H1 (cell line): ENCODE results near the gene PLEK. TPM values are rescaled to one million over a fixed set of nuclear protein-coding genes. Genes with fewer than 3 reads are reported as not detected.

ENCODE experiments used
- CTCF ChIA-PET: fragments of 300-600 bp; sonication (Branson Sonifier 250); formaldehyde crosslinking; loops from one replicate; lab custom pipeline; 2021; ENCODE audit not compliant: partially characterized antibody; lab: Charles Lee
- POLR2A ChIA-PET: fragments of 300-600 bp; sonication (Branson Sonifier 250); formaldehyde crosslinking; loops from one replicate; lab custom pipeline; 2021; ENCODE audit warnings: inconsistent platforms; ENCODE audit not compliant: partially characterized antibody; lab: Charles Lee
- DNase-seq, 2 experiments: peaks; one replicate each; pipeline versions ENCODE4 v3.0.0 to v3.0.0-alpha.2; 2010 to 2022; ENCODE audit warnings: low spot score in 2 of 2, low read depth in 1 of 2, mixed read lengths in 1 of 2
- FAIRE-seq: peaks from 2 replicates; lab custom pipeline; 2011; peaks lifted over from hg19 to GRCh38; lab: Jason Lieb, UNC
- H2AFZ ChIP-seq: 2 replicates; pipeline ENCODE4 v1.8.1; 2012; ENCODE audit warnings: low read length, inconsistent platforms
- H2AK5ac ChIP-seq: 2 replicates; pipeline ENCODE4 v1.6.1; 2013; ENCODE audit warnings: low read depth, low read length
- H2BK120ac ChIP-seq: replicated peaks from 2 replicates; pipeline ENCODE3; 2013; ENCODE audit warnings: low read depth, low read length, inconsistent platforms
- H2BK12ac ChIP-seq: 2 replicates; pipeline ENCODE4 v1.6.1; 2013; ENCODE audit warnings: low read depth, low read length
- H2BK15ac ChIP-seq: 2 replicates; pipeline ENCODE4 v1.6.1; 2013; ENCODE audit warnings: low read length
- H2BK20ac ChIP-seq: 2 replicates; pipeline ENCODE4 v1.6.1; 2013; ENCODE audit warnings: low read length
- H2BK5ac ChIP-seq: 2 replicates; pipeline ENCODE4 v1.6.1; 2013; ENCODE audit warnings: low read depth, low read length
- H3K14ac ChIP-seq: 2 replicates; pipeline ENCODE4 v1.6.1; 2013; ENCODE audit warnings: inconsistent platforms; ENCODE audit not compliant: insufficient read length
- H3K18ac ChIP-seq: 2 replicates; pipeline ENCODE4 v1.6.1; 2013; ENCODE audit warnings: low read length; ENCODE audit errors: extremely low read depth
- H3K23ac ChIP-seq: 2 replicates; pipeline ENCODE4 v1.6.1; 2013; ENCODE audit warnings: inconsistent platforms; ENCODE audit not compliant: insufficient read length
- H3K23me2 ChIP-seq: 2 replicates; pipeline ENCODE4 v1.6.1; 2013; ENCODE audit warnings: low read depth, low read length
- H3K27ac ChIP-seq: 2 replicates; pipeline ENCODE4 v1.6.1; 2011; ENCODE audit warnings: low read depth, low read length, inconsistent platforms
- H3K27me3 ChIP-seq, 4 experiments: replicated peaks in 1 of 4; 1 replicate in 1 of 4; 2 replicates in 3 of 4; pipeline versions ENCODE4 v1.6.1 to v1.8.1; 2011 to 2013; ENCODE audit warnings: low read length in 3 of 4, mild to moderate bottlenecking in 3 of 4, inconsistent platforms in 2 of 4, mixed read lengths in 2 of 4, moderate library complexity in 1 of 4; ENCODE audit not compliant: control insufficient read depth in 3 of 4, insufficient read depth in 3 of 4; ENCODE audit errors: extremely low read depth in 1 of 4
- H3K36me3 ChIP-seq, 4 experiments: 2 replicates each; pipeline versions ENCODE4 v1.6.1 to v1.8.1; 2011 to 2013; ENCODE audit warnings: mild to moderate bottlenecking in 4 of 4, low read length in 3 of 4, moderate library complexity in 2 of 4, control low read depth in 1 of 4, inconsistent platforms in 1 of 4; ENCODE audit not compliant: insufficient read depth in 4 of 4, control insufficient read depth in 2 of 4
- H3K4ac ChIP-seq: replicated peaks from 2 replicates; pipeline ENCODE3; 2013; ENCODE audit warnings: low read length, low read depth, mixed read lengths, inconsistent platforms; ENCODE audit not compliant: insufficient read length
- H3K4me1 ChIP-seq, 4 experiments: replicated peaks in 1 of 4; 1 replicate in 1 of 4; 2 replicates in 3 of 4; pipeline versions ENCODE4 v1.6.1 to v1.8.1; 2011 to 2013; ENCODE audit warnings: low read length in 3 of 4, inconsistent platforms in 2 of 4, mixed read lengths in 1 of 4; ENCODE audit not compliant: insufficient read depth in 4 of 4, control insufficient read depth in 3 of 4
- H3K4me2 ChIP-seq, 2 experiments: 2 replicates each; pipeline versions ENCODE4 v1.6.1 to v1.8.1; 2011 to 2013; ENCODE audit warnings: low read depth in 2 of 2, low read length in 2 of 2, control low read depth in 1 of 2, inconsistent platforms in 1 of 2, mild to moderate bottlenecking in 1 of 2; ENCODE audit not compliant: insufficient read depth in 1 of 2
- H3K4me3 ChIP-seq, 4 experiments: fragments of 200-600, 300-600 bp in 1 of 4; sonication (generic), shearing (Covaris generic), sonication (Bioruptor Twin) in 1 of 4; 2 replicates each; pipeline versions ENCODE4 v1.5.1 to v1.8.1; 2011 to 2016; ENCODE audit warnings: low read length in 4 of 4, low read depth in 3 of 4, control low read depth in 2 of 4, inconsistent platforms in 2 of 4, mild to moderate bottlenecking in 2 of 4, mixed read lengths in 1 of 4, moderate library complexity in 1 of 4; ENCODE audit not compliant: insufficient read depth in 2 of 4; ENCODE audit errors: extremely low read depth in 1 of 4
- H3K56ac ChIP-seq: replicated peaks from 2 replicates; pipeline ENCODE3; 2013; ENCODE audit warnings: low read depth, mild to moderate bottlenecking, mixed read lengths, low read length, inconsistent platforms; ENCODE audit not compliant: insufficient read length
- H3K79me1 ChIP-seq: 2 replicates; pipeline ENCODE4 v1.6.1; 2013; ENCODE audit warnings: low read depth, low read length, control low read depth
- H3K79me2 ChIP-seq, 2 experiments: 2 replicates each; pipeline versions ENCODE4 v1.6.1 to v1.8.1; 2012 to 2013; ENCODE audit warnings: low read length in 2 of 2, mild to moderate bottlenecking in 2 of 2, inconsistent platforms in 1 of 2; ENCODE audit not compliant: insufficient read depth in 2 of 2, control insufficient read depth in 1 of 2
- H3K9ac ChIP-seq, 4 experiments: replicated peaks in 1 of 4; 1 replicate in 1 of 4; 2 replicates in 3 of 4; pipeline versions ENCODE4 v1.6.1 to v1.8.1; 2011 to 2013; ENCODE audit warnings: low read depth in 3 of 4, low read length in 3 of 4, control low read depth in 2 of 4, mild to moderate bottlenecking in 2 of 4, moderate library complexity in 2 of 4, inconsistent platforms in 1 of 4; ENCODE audit errors: extremely low read depth in 1 of 4
- H3K9me3 ChIP-seq, 2 experiments: 2 replicates each; pipeline versions ENCODE4 v1.6.1 to v1.8.1; 2012 to 2013; ENCODE audit warnings: mild to moderate bottlenecking in 2 of 2, moderate library complexity in 2 of 2, control low read depth in 1 of 2, inconsistent platforms in 1 of 2, low read depth in 1 of 2, low read length in 1 of 2, mixed read lengths in 1 of 2; ENCODE audit not compliant: insufficient read depth in 2 of 2
- H4K20me1 ChIP-seq, 2 experiments: replicated peaks in 1 of 2; 2 replicates each; pipeline versions ENCODE3 to v1.8.1; 2011 to 2013; ENCODE audit warnings: inconsistent platforms in 2 of 2, low read length in 2 of 2, mild to moderate bottlenecking in 1 of 2; ENCODE audit not compliant: insufficient read depth in 2 of 2, control insufficient read depth in 1 of 2
- H4K5ac ChIP-seq: 2 replicates; pipeline ENCODE4 v1.6.1; 2013; ENCODE audit warnings: low read length, low read depth, mixed read lengths, inconsistent platforms; ENCODE audit not compliant: insufficient read length
- H4K8ac ChIP-seq: 2 replicates; pipeline ENCODE4 v1.8.0; 2013; ENCODE audit warnings: mild to moderate bottlenecking, moderate library complexity, low read length, inconsistent platforms; ENCODE audit not compliant: insufficient read depth; ENCODE audit errors: extremely low read depth
- H4K91ac ChIP-seq: replicated peaks from 2 replicates; pipeline ENCODE3; 2013; ENCODE audit warnings: low read length, mixed read lengths, inconsistent platforms; ENCODE audit not compliant: insufficient read length
- ASH2L ChIP-seq: fragments of 200-600, 300-600 bp; sonication (generic); IDR thresholded peaks from one replicate; pipeline ENCODE4 v1.7.1; 2017; ENCODE audit warnings: low read length
- CBX8 ChIP-seq: fragments of 300-800, 300-1000 bp; sonication (generic); IDR thresholded peaks from 2 replicates; pipeline ENCODE4 v1.7.1; 2016; ENCODE audit warnings: low read depth, low read length, borderline replicate concordance
- CTCF ChIP-seq, 3 experiments: IDR thresholded peaks; 1 replicate in 2 of 3; 2 replicates in 1 of 3; pipeline versions ENCODE4 v1.5.1 to v1.6.1; 2011; ENCODE audit warnings: low read length in 3 of 3, mild to moderate bottlenecking in 3 of 3, inconsistent platforms in 2 of 3, low read depth in 1 of 3, moderate library complexity in 1 of 3; ENCODE audit not compliant: insufficient read depth in 1 of 3; ENCODE audit errors: control extremely low read depth in 1 of 3
- E2F6 ChIP-seq: IDR thresholded peaks from 2 replicates; pipeline ENCODE4 v1.6.1; 2012; ENCODE audit warnings: inconsistent platforms
- EZH2 ChIP-seq: fragments of 200-600 bp; sonication (generic); IDR thresholded peaks from 2 replicates; pipeline ENCODE4 v1.7.1; 2012; ENCODE audit warnings: low read depth, mild to moderate bottlenecking, moderate library complexity, low read length, inconsistent platforms; ENCODE audit not compliant: severe bottlenecking
- PHF8 ChIP-seq: fragments of 200-600 bp; sonication (generic); conservative IDR thresholded peaks from 2 replicates; pipeline ENCODE4 v1.7.1; 2012; ENCODE audit warnings: low read depth, mild to moderate bottlenecking, inconsistent platforms, low read length, moderate library complexity
- POLR2A ChIP-seq, 2 experiments: IDR thresholded peaks; 1 replicate in 1 of 2; 2 replicates in 1 of 2; pipeline ENCODE4 v1.6.1; 2011; ENCODE audit warnings: low read depth in 2 of 2, low read length in 2 of 2, mild to moderate bottlenecking in 2 of 2; ENCODE audit errors: control extremely low read depth in 1 of 2
- USF2 ChIP-seq: IDR thresholded peaks from 2 replicates; pipeline ENCODE4 v1.6.1; 2011; ENCODE audit warnings: low read length, improper control_type of control experiment
- WGBS, 2 experiments: shearing (Covaris generic) in 1 of 2; methylation state at CpG; one replicate each; pipeline versions ENCODE4 v1.1.6 to v1.1.7; 2013 to 2015; ENCODE audit warnings: low lambda C conversion rate in 2 of 2, mixed read lengths in 2 of 2, inconsistent platforms in 1 of 2, low coverage in 1 of 2, missing lambda C conversion rate in 1 of 2; ENCODE audit not compliant: insufficient replicate concordance in 2 of 2, insufficient coverage in 1 of 2, insufficient read length in 1 of 2; ENCODE audit errors: extremely low coverage in 1 of 2, missing lambda C conversion rate in 1 of 2; 5-methylcytosine and 5-hydroxymethylcytosine counted together
- polyA plus RNA-seq, 7 experiments: library from polyadenylated mRNA; depleted of rRNA in 3 of 7; stranded (reverse) in 5 of 7; unstranded in 2 of 7; fragments of >200 nt in 5 of 7; fragments of 200-250 nt in 2 of 7; gene quantifications; 1 replicate in 5 of 7; 2 replicates in 1 of 7; 4 replicates in 1 of 7; pipeline versions ENCODE4 v1.2.1 to v1.2.3, GENCODE V29; 2011 to 2013; ENCODE audit warnings: missing spikeins in 2 of 7, mixed read lengths in 2 of 7
- total RNA-seq: library from RNA; stranded (reverse); fragmentation: NEBNext Ultra II Directional; extraction: Animal tissue kit (Norgen Biotek cat#: 25700); gene quantifications from 2 replicates; pipeline ENCODE4 v1.2.1, GENCODE V29; 2021

The PLEK gene
- total and polyA plus RNA-seq, 2 of the 8 experiments (the other 6 are each of a cell fraction or from before 2014, with no cell fraction given) = not detected

GRCh38 chr2:68318914-68319397 lies 46.1 kb upstream of the PLEK start:
- H2BK12ac ChIP-seq = no peak overlapping the region
- peaks cover 19% of the 10 kb centered on the region; the same call in 1 of the 2 replicates for H3K23me2 ChIP-seq
- no peak overlapping the region for H2AK5ac ChIP-seq
- 2% methylated on average over 20 of the region's 27 CpGs; no CpG with 5 or more reads in 1 of the 2 experiments for WGBS, 2 experiments
- no peak overlapping the region for H2BK120ac ChIP-seq
- H3K79me1 ChIP-seq = no peaks in the 10 kb centered on the region
- peak overlapping the region; percentile 32 for H3K56ac ChIP-seq
- DNase-seq = no peak
- H4K20me1 ChIP-seq = no peaks in the 10 kb centered on the region
- H3K4me3 ChIP-seq = peak overlapping the region; percentile 61 to 77 (median 76)
- H3K79me2 ChIP-seq = no peaks in the 10 kb centered on the region
- no peak overlapping the region for H4K5ac ChIP-seq
- H3K36me3 ChIP-seq = no peaks in the 10 kb centered on the region
- no peak overlapping the region for H3K14ac ChIP-seq
- no peaks in the 10 kb centered on the region for H3K9me3 ChIP-seq
- no peak overlapping the region for H3K27ac ChIP-seq
- peaks cover 0 to 32% (median 26%) of the 10 kb centered on the region in 4 experiments; a peak in 6 of 7 replicates for H3K27me3 ChIP-seq
- no peak overlapping the region; the same call in 1 of the 2 replicates for H4K8ac ChIP-seq
- ChIA-PET CTCF (interaction anchor here (0.6 to 2.5 kb wide), 7 partner anchors 9 to 59 kb away, joined by 3 to 12 read pairs (median 3); no protein-coding TSS in a partner anchor), POLR2A (interaction anchor here (1.3 kb wide), 1 partner anchor 41 kb away, joined by 3 read pairs; no protein-coding TSS in a partner anchor)
- peaks cover 0 to 3% (median 0%) of the 10 kb centered on the region in 4 experiments; a peak in 1 of 7 replicates for H3K4me1 ChIP-seq
- H2BK20ac ChIP-seq = no peak overlapping the region
- peak overlapping the region; percentile 61; the same call in 1 of the 2 replicates for H2BK15ac ChIP-seq
- H3K18ac ChIP-seq = peak overlapping the region; percentile 32
- no peak overlapping the region for H4K91ac ChIP-seq
- peak overlapping the region; percentile 96 to 99 for H3K4me2 ChIP-seq
- no peak overlapping the region for H3K23ac ChIP-seq
- peak overlapping the region; percentile 91; the same call in 1 of the 2 replicates for H2AFZ ChIP-seq
- no peak for FAIRE-seq
- H3K9ac ChIP-seq = peak overlapping the region in 1 of 4 experiments; percentile 30; a peak in 2 of 7 replicates
- no peak overlapping the region for H2BK5ac ChIP-seq
- no peak overlapping the region for H3K4ac ChIP-seq
- no peak for TF ChIP-seq POLR2A (IDR thresholded peaks at IDR 0.05; ENCODE audit: control extremely low read depth in 1 of 2, low read depth in 2 of 2, low read length in 2 of 2)
- no peak for TF ChIP-seq PHF8
- peak; percentile 77; the same call in 1 of the 2 replicates for TF ChIP-seq E2F6
- TF ChIP-seq CBX8 = no peak
- TF ChIP-seq ASH2L = no peak
- TF ChIP-seq EZH2 = peak; percentile 68
- no peak for TF ChIP-seq USF2
- peak in 1 of 3 experiments; percentile 1; a peak in 1 of 4 replicates for TF ChIP-seq CTCF (IDR thresholded peaks at IDR 0.05; ENCODE audit: control extremely low read depth in 1 of 3, insufficient read depth in 1 of 3, low read depth in 1 of 3, low read length in 3 of 3)
